ENCODE results near the gene ACAA2.

The ACAA2 gene

GRCh38 chr18:49749563-49749962, 63.8 kb downstream of the ACAA2 start:
- no peak overlapping the region for H3K27ac ChIP-seq
- TF ChIP-seq CTCF (conservative IDR thresholded peaks at IDR 0.05): no peak

- TF ChIP-seq CTCF (conservative IDR thresholded peaks at IDR 0.05): no peak
- H3K27ac ChIP-seq: no peak overlapping the region
Measured at GRCh38 chr18:49747876-49748275, 65.5 kb downstream of the ACAA2 start.

GRCh38 chr18:49745045-49746014, 68.0 kb downstream of the ACAA2 start:
- no peak for TF ChIP-seq CTCF (conservative IDR thresholded peaks at IDR 0.05)
- no peak overlapping the region for H3K27ac ChIP-seq

- H3K27ac ChIP-seq: no peak overlapping the region
- TF ChIP-seq CTCF (conservative IDR thresholded peaks at IDR 0.05): no peak
Measured at GRCh38 chr18:49744376-49745008, 68.8 kb downstream of the ACAA2 start.

GRCh38 chr18:49743117-49743567, 70.2 kb downstream of the ACAA2 start:
- no peak for TF ChIP-seq CTCF (conservative IDR thresholded peaks at IDR 0.05)
- H3K27ac ChIP-seq: no peak overlapping the region

- no peak for TF ChIP-seq CTCF (conservative IDR thresholded peaks at IDR 0.05)
- no peak overlapping the region for H3K27ac ChIP-seq
Measured at GRCh38 chr18:49742316-49743116, 70.8 kb downstream of the ACAA2 start.

- no peak overlapping the region for H3K27ac ChIP-seq
- no peak for TF ChIP-seq CTCF (conservative IDR thresholded peaks at IDR 0.05)
Measured at GRCh38 chr18:49739275-49739674, 74.1 kb downstream of the ACAA2 start.

All from VCaP (cell line).